ENCODE measurements around the gene RTL5. TPM values are rescaled to one million over a fixed set of nuclear protein-coding genes. Genes with fewer than 3 reads are reported as not detected.

The RTL5 gene
- polyA plus RNA-seq, 1 donor (not counting 4 experiments of a cell fraction or from before 2014, with no cell fraction given): 0.09 TPM

GRCh38 chrX:72086995-72087394 lies 44.7 kb downstream of the RTL5 start:
- H3K9me3 ChIP-seq (ENCODE audit: control insufficient read depth, low read depth, low read length): no peaks in the 10 kb centered on the region
- no peak for TF ChIP-seq EZH2 (IDR thresholded peaks at IDR 0.05; ENCODE audit: low read length)
- no peak for TF ChIP-seq CTCF (optimal IDR thresholded peaks at IDR 0.05 in 1 of 3, IDR thresholded peaks at IDR 0.05 in 1 of 3, conservative IDR thresholded peaks at IDR 0.05 in 1 of 3; ENCODE audit: extremely low read depth in 1 of 3, insufficient read depth in 2 of 3, low read length in 3 of 3)
- no peak overlapping the region for H3K4me2 ChIP-seq (ENCODE audit: control insufficient read depth, extremely low read depth, insufficient read depth, low read depth, low read length)
- H3K27ac ChIP-seq (ENCODE audit: control insufficient read depth, insufficient read depth, low read length): no peak overlapping the region
- no peak overlapping the region for H2AFZ ChIP-seq (ENCODE audit: control insufficient read depth, low read length)
- no peak overlapping the region for H3K4me3 ChIP-seq (ENCODE audit: control insufficient read depth in 2 of 3, extremely low read depth in 1 of 3, insufficient read depth in 2 of 3, low read depth in 1 of 3, low read length in 3 of 3)
- no peak overlapping the region for H3K9ac ChIP-seq (ENCODE audit: control insufficient read depth, extremely low read depth, insufficient read depth, low read length)
- dilution Hi-C loops (cut with MboI; ENCODE audit: extremely low pct_ligation_motif_present, low sequenced_read_pairs): no loop called here
- no peaks in the 10 kb centered on the region for H3K9me1 ChIP-seq (ENCODE audit: control insufficient read depth, extremely low read depth, insufficient read depth, low read length)
- H4K20me1 ChIP-seq (ENCODE audit: control insufficient read depth, extremely low read depth, insufficient read depth, low read length): peaks cover 2% of the 10 kb centered on the region
- H3K79me2 ChIP-seq (ENCODE audit: control insufficient read depth, insufficient read depth, low read length): no peaks in the 10 kb centered on the region
- no peak for FAIRE-seq
- DNase-seq (ENCODE audit: low read depth, low spot score): no peak
- H3K4me1 ChIP-seq (ENCODE audit: control insufficient read depth, extremely low read depth, insufficient read depth, low read length): no peaks in the 10 kb centered on the region
- peaks cover 15% of the 10 kb centered on the region for H3K27me3 ChIP-seq (ENCODE audit: control insufficient read depth, extremely low read depth, insufficient read depth, low read length)
- H3K36me3 ChIP-seq (ENCODE audit: control insufficient read depth in 2 of 2, extremely low read depth in 1 of 2, insufficient read depth in 2 of 2, low read length in 2 of 2): no peaks in the 10 kb centered on the region

DNA sequence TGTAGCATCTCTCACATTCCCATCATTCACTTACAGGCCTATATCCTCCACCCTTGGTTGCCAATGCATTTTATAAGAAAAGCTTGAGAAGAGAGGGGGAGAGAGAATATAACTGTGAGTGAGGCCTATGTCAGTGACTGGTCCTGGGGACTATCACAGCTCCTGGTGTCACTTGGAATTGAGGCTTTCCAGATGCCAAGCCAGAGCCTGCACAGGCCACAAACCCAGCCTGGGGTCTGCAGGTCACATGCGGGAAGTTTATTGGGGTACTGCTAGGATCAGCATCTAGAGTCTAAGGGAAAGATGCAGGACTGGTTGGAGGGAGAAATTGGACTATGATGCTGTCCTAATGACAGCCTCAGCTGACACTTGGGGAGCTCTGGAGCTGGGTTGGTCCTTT lies 47.6 kb downstream of the RTL5 start:
- no peak for DNase-seq (ENCODE audit: low read depth, low spot score)
- Histone ChIP-seq H3K9me1 (ENCODE audit: control insufficient read depth, extremely low read depth, insufficient read depth, low read length) (no peaks in the 10 kb centered on the region), H4K20me1 (ENCODE audit: control insufficient read depth, extremely low read depth, insufficient read depth, low read length) (peaks cover 2% of the 10 kb centered on the region), H3K4me3 (ENCODE audit: control insufficient read depth in 2 of 3, extremely low read depth in 1 of 3, insufficient read depth in 2 of 3, low read depth in 1 of 3, low read length in 3 of 3) (no peak overlapping the region), H2AFZ (ENCODE audit: control insufficient read depth, low read length) (no peak overlapping the region), H3K27ac (ENCODE audit: control insufficient read depth, insufficient read depth, low read length) (no peak overlapping the region), H3K9me3 (ENCODE audit: control insufficient read depth, low read depth, low read length) (no peaks in the 10 kb centered on the region), H3K27me3 (ENCODE audit: control insufficient read depth, extremely low read depth, insufficient read depth, low read length) (peaks cover 22% of the 10 kb centered on the region), H3K79me2 (ENCODE audit: control insufficient read depth, insufficient read depth, low read length) (no peaks in the 10 kb centered on the region), H3K4me1 (ENCODE audit: control insufficient read depth, extremely low read depth, insufficient read depth, low read length) (no peaks in the 10 kb centered on the region), H3K36me3 (ENCODE audit: control insufficient read depth in 2 of 2, extremely low read depth in 1 of 2, insufficient read depth in 2 of 2, low read length in 2 of 2) (no peaks in the 10 kb centered on the region), H3K4me2 (ENCODE audit: control insufficient read depth, extremely low read depth, insufficient read depth, low read depth, low read length) (no peak overlapping the region), H3K9ac (ENCODE audit: control insufficient read depth, extremely low read depth, insufficient read depth, low read length) (no peak overlapping the region)
- dilution Hi-C loops (cut with MboI; ENCODE audit: extremely low pct_ligation_motif_present, low sequenced_read_pairs): no loop called here
- FAIRE-seq: no peak
- no peak for TF ChIP-seq EZH2 (IDR thresholded peaks at IDR 0.05; ENCODE audit: low read length)
- TF ChIP-seq CTCF (optimal IDR thresholded peaks at IDR 0.05 in 1 of 3, IDR thresholded peaks at IDR 0.05 in 1 of 3, conservative IDR thresholded peaks at IDR 0.05 in 1 of 3; ENCODE audit: extremely low read depth in 1 of 3, insufficient read depth in 2 of 3, low read length in 3 of 3): no peak
